GM18502 (cell line): Measurements from ENCODE around the gene LZTFL1.
"Not testable (repeated sequence)": the region's sequence is repeated elsewhere in the genome, so short reads cannot be mapped to it uniquely, and the experiment has no call there.

Experiments
- ATAC-seq: cut with Tn5 transposase; IDR thresholded peaks from one replicate; pipeline ENCODE4 v1.9.1; 2021; ENCODE audit warnings: mild to moderate bottlenecking; ENCODE audit not compliant: unreplicated experiment, poor library complexity

Gene LZTFL1

DNA sequence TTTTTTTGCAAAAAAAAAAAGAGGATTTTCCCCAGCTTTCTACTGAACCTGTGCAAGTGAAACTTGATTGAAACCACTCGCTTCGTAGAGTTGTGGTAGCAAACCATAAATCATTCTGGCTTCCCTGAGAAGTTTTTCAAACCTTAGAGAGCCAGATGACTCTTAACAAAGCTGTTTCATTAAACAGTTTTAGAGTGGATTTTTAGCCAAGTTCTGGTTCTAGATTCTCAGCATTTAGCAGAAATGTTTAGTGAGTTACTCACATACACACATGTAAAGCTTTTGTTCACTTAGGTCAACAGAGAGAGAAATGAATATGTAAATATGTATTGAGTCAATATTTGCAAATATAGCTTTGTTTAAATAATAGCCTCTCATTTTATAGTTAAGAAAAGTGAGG lies 26.3 kb upstream of the LZTFL1 start:
- ATAC-seq = no peak

- no peak for ATAC-seq
These were observed 23.6 kb upstream of the LZTFL1 start for GRCh38 chr3:45865563-45865962.

- ATAC-seq = peak; percentile 78
These were observed 23.0 kb upstream of the LZTFL1 start for GRCh38 chr3:45864760-45865519.

DNA sequence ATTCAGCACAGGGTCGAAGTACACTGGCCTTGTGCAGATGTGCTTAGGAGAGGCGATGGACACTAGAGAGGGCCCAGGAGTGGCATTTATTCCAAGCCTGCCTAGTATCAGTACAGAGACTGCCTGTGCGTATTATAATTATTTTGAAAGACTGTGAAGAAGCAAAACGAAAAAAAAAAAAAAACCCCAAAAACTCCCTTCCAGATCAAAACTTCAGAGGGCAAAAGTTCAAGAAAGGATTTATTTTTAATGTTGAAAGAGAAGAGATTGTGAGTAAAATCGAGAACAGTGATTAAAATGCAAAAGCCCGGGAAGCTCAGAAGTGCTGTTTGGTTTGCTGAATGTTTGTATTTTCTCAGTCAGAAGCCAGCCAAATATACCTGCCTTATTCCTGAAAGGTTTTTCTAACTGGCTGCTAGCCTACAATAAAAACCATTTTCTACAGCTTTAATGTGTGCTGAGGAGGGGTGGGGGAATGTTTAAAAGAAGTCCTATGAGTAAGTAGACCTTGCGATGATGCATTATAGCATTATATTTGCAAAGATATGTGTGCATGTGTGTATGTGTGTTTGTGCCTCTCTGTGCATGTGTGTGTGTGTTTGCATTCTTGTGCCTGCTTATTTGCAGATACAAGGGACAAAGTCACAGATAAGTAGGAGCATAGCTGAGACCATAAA lies 19.3 kb upstream of the LZTFL1 start:
- ATAC-seq = peak; percentile 51

DNA sequence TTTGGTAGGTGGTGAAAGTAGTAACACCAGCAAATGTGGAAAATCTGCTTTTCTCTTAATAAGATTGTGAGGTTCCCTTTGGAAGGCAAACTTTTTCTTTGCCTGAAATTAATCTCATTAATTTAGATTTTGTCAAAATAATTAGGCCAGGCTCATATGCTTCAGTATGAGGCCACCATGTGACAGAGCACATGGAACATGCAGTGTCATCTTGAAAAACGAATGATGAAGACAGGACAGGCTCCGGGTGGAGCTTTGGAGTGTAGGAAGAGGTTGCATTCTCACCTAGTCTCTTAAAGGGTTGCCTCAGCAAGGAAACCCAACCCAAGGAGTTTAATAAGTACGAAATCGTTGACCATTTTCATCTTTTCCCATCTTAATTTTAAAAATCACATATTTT lies 18.6 kb upstream of the LZTFL1 start:
- no peak for ATAC-seq

GRCh38 chr3:45858809-45859543 lies 17.1 kb upstream of the LZTFL1 start:
- no peak for ATAC-seq

- not testable (repeated sequence) for ATAC-seq
These were observed 15.1 kb upstream of the LZTFL1 start for GRCh38 chr3:45857024-45857423.

- not testable (repeated sequence) for ATAC-seq
These were observed 14.4 kb upstream of the LZTFL1 start for GRCh38 chr3:45856323-45856722.

- no peak for ATAC-seq
These were observed 10.9 kb upstream of the LZTFL1 start for GRCh38 chr3:45852828-45853227.

- no peak for ATAC-seq
These were observed 6.5 kb upstream of the LZTFL1 start for GRCh38 chr3:45848392-45848791.

DNA sequence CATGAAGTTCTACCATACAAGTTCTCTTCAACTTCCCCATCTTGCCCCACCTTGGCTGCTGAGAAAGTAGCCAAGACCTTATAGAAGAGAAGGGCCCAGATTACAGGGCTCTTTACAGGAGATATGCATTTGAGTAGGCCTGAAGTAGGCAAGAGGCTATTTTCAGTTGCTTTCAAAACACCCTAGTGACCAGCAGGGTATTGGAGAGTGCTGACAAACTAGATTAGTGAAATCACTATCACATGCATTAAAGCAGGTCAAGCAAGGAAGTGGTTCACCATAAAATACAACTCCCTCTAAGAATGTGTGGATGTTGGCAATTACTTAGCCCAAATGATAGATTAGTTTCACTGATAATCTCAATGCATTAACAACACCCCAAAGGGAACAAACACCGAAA lies 2.7 kb upstream of the LZTFL1 start:
- no peak for ATAC-seq

- no peak for ATAC-seq
These were observed 1.1 kb upstream of the LZTFL1 start for GRCh38 chr3:45842851-45843625.

DNA sequence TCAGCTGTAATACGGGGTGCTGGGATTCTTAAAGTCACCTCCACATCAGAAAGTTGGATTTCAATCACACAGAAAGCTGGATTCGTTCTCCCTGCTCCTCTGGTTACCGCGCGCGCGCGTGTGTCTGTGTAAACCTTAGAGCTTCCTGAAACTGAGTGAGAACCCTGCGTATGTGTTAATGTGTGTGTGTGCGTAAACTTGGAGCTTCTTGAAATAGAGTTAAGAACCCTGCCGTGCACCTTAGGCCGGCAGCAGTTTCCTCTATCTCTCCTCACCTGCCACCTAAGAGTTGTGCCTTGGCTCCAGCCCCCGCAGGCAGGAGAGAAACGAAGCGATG lies 531 bp downstream of the LZTFL1 start:
- ATAC-seq = no peak

DNA sequence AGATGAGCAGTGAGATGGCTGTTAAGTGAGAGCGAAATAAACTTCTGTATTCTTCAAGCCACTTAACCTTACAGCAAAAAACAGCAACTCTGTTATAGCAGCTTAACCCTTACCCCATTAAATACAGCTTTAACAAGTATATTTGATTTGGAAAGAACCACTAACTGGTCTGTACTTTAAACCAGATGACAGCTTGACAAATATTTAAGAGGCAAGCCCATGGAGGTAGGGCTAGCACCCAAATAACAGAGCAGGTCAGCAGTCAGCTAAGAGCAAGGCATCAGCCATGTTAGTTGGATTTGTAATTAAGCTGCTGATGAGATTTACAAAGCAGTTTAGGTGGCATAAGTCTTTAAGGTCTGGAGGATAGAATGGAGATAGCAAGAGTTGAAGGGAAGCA lies 3.5 kb downstream of the LZTFL1 start:
- ATAC-seq = no peak

DNA sequence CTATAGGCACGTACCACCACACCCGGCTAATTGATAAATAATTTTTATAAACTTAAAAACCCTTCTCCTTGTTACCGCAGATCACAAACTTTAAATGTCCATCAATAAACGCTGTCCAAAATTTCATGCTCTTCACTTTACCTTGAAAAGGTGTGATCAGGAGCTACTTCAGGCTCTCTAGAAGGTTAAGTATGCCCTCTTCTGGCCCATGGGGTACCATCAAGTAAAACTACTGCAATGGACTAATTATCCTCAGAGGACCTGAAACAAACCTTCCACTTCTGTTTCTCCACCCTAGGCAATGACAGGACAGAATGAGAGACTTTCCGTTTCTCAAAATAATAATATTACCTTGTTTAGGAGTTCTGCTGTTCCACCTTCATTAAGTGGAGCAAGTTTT lies 9.2 kb downstream of the LZTFL1 start:
- ATAC-seq = no peak

DNA sequence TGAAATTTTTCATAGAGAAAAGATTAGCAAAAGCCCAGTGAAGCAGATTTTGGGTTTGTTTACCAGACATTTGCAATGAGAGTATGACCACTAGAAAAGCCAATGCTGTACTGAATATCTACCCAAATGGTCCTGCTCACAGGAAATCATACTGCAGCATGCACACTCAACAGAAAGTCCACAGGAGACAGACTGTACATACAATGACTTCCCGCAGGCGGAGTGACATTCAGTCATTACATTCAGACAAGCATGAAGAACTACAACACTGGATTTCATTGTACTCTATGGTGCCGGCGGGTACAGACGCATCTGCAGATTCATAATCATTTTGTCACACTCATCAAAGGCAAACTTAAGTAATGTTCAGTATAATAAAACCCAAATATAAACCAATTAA lies 11.8 kb downstream of the LZTFL1 start:
- ATAC-seq = no peak

- no peak for ATAC-seq
These were observed 15.0 kb downstream of the LZTFL1 start for GRCh38 chr3:45826908-45827307.

DNA sequence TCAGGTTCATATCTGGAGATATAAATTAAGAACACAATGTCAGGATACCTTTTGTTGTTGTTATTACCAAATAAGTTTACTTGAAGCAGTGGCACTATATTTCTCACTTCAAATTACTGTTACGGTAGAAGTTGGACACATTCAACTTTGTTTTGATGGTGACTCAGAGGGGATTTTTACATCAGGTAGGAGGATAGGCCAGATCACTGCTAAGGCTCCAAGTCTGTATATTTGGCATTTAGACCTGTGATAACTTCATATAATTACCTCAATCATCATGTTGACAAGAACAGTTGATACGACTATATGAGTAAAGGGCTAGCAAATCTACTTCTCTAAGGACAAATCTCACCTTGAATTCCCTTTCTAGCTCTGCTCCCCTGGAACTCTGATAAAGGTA lies 15.6 kb downstream of the LZTFL1 start:
- ATAC-seq = no peak

- ATAC-seq = no peak
These were observed 20.8 kb downstream of the LZTFL1 start for GRCh38 chr3:45821127-45821526.

GRCh38 chr3:45819543-45819942 lies 22.4 kb downstream of the LZTFL1 start:
- no peak for ATAC-seq
